A673 (cell line): Measurements from ENCODE around the gene SLC26A4.

Source experiments
- CTCF ChIP-seq: fragments of 300-800, 200-600 bp; sonication (generic); conservative IDR thresholded peaks from 2 replicates; pipeline ENCODE4 v1.5.1; 2017; ENCODE audit warnings: low read depth, mild to moderate bottlenecking, antibody characterized with exemption, low read length, moderate library complexity, mixed read lengths
- EZH2 ChIP-seq: fragments of 200-600 bp; sonication (generic); IDR thresholded peaks from 2 replicates; pipeline ENCODE4 v1.6.1; 2017; ENCODE audit warnings: borderline replicate concordance, low read depth, mild to moderate bottlenecking, mixed read lengths, antibody characterized with exemption, low read length; ENCODE audit not compliant: poor library complexity, severe bottlenecking

DNA sequence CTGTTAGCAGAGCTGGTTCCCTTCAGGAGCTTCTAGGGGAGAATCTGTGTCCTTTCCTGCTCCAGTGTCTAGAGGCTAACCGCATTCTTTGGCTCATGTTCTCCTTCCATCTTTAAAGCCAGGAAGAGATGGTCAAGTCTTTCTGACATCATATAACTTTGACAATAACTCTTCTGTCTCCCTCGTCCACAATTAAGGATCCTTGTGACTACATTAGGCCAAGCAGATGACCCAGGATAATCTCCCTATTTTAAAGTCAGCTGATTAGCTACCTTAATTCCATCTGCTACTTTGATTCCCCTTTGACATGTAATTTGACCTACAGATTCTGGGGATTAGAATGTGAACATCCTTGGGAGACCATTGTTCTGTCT lies 28.1 kb upstream of the SLC26A4 start:
- no peak for TF ChIP-seq CTCF
- no peak for TF ChIP-seq EZH2
